Measurements from ENCODE around the gene GLCE.

Gene GLCE

DNA sequence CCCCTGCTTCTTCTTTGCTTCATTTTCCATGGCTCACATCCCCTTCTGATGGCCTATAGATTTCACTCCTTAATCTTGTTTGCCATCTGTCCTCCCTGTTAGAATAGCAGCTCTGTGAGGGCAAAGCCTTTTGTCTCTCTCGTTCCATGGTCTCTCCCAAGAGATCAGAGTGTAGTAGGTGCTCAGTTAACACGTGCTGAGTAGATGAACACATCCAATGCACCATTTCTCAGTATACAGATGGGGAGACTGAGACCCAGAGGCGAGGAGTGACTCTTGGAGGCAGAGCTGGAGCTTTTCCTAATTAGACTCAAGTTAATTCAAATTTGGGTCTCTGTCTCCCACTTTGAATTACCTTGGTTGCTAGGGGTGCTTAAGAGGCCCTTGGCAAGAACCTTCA, 142.5 kb downstream of the GLCE start:
- no peak for DNase-seq (ENCODE audit: low read depth)
- TF ChIP-seq, protein P1, sequence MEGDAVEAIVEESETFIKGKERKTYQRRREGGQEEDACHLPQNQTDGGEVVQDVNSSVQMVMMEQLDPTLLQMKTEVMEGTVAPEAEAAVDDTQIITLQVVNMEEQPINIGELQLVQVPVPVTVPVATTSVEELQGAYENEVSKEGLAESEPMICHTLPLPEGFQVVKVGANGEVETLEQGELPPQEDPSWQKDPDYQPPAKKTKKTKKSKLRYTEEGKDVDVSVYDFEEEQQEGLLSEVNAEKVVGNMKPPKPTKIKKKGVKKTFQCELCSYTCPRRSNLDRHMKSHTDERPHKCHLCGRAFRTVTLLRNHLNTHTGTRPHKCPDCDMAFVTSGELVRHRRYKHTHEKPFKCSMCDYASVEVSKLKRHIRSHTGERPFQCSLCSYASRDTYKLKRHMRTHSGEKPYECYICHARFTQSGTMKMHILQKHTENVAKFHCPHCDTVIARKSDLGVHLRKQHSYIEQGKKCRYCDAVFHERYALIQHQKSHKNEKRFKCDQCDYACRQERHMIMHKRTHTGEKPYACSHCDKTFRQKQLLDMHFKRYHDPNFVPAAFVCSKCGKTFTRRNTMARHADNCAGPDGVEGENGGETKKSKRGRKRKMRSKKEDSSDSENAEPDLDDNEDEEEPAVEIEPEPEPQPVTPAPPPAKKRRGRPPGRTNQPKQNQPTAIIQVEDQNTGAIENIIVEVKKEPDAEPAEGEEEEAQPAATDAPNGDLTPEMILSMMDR (IDR thresholded peaks at IDR 0.05; ENCODE audit: control insufficient read depth, insufficient read depth, low read depth, low read length, missing control alignments): no peak
- H3K4me3 ChIP-seq (ENCODE audit: control insufficient read depth, low read depth, low read length): no peak overlapping the region

DNA sequence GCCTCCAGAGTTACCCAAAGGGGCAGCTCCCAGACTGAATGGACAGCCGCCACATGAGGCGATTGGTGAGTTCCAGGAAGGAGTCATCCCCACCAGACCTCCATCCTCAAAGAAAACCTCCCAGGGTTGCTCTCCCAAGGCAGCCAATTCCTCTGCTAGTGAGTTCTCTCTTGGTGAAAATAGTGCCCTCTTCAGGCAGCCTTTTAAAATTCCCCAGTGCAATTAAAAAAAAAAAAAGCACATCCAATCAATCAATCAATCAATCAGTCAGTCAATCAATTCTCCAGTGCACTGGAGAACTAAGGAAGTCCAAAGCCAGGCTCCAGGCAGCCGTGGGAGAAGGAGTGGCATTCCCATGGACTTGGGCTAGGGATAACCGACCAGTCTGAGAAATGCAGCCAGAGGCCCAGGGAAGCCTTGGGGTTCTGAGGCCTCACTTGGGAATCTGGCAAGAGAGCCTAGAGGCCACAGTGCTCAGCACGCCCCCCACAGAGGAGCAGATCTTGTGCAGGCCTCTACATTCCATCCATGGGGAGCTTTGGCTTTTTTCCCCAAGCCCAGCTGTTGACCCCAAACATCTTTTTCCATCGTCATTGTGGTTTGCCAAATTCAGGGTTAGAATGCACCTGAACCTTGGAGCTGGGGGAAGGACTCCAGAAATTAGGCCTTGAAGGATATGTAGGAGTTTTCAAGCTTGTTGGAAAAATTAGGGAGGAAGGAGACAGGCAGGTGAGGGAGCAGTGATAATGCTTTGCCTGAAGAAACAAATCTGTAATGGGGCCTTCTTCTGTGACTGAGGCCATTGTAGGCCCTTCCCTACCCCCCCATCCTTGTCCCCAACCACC, 143.1 kb downstream of the GLCE start:
- no peak overlapping the region for H3K4me3 ChIP-seq (ENCODE audit: control insufficient read depth, low read depth, low read length)
- TF ChIP-seq, protein P1 (IDR thresholded peaks at IDR 0.05; ENCODE audit: control insufficient read depth, insufficient read depth, low read depth, low read length, missing control alignments): peak; percentile 11
- DNase-seq (ENCODE audit: low read depth): no peak

DNA sequence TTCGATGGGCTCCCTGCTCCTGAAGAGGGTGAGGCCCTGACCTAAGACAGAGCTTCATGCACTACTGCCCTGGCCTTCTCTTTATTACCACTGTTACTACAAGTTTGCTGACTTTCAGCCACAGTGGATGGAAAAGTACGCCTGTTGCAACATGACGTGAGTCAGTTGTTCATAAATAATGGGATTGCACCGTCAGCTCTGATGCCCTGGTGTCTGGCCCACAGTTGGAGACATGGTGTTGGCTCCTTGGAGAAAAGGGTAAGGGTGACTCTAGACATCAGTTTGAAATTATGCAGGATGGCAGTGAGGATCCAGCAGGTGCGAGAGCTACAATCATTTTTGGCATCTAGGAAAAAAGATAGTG, 143.7 kb downstream of the GLCE start:
- DNase-seq (ENCODE audit: low read depth): peak; percentile 80
- H3K4me3 ChIP-seq (ENCODE audit: control insufficient read depth, low read depth, low read length): no peak overlapping the region
- TF ChIP-seq, protein P1 (IDR thresholded peaks at IDR 0.05; ENCODE audit: control insufficient read depth, insufficient read depth, low read depth, low read length, missing control alignments): no peak

DNA sequence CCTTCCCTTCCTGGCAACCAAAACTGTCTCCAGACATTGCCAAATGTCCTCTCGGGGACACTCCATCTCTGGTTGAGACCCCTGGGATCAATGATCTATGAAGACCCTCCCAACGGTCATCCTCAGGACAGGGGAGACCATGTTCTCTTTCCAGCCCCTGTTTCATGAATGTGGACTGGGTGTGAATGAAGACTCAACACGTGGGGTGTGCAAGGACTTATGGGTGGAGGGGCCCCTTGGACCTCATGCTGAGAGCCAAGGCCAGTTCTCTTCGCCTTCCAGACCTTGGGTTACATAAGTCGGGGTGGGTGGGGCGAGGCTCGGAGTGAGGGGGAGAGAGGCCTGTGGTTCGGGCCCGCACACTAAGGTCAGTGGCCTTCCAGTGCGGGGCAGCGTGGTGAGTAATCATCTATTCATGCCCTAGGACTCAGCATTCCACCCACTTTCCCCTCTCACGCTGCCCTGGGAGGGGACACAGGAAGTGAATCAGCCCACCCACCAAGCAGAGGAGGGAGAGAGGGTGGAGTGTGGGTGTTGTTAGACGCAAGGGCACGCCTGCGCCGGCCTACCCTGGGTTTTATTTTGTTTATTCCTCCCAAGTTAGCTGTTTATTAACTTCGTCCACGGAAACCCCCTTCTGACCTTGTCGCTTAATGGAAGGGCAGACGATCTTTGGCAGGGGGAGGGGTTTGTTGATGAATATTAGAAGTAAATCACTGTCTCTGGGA, 144.9 kb downstream of the GLCE start:
- DNase-seq (ENCODE audit: low read depth): peak; percentile 69
- TF ChIP-seq, protein P1 (IDR thresholded peaks at IDR 0.05; ENCODE audit: control insufficient read depth, insufficient read depth, low read depth, low read length, missing control alignments): no peak
- no peak overlapping the region for H3K4me3 ChIP-seq (ENCODE audit: control insufficient read depth, low read depth, low read length)

DNA sequence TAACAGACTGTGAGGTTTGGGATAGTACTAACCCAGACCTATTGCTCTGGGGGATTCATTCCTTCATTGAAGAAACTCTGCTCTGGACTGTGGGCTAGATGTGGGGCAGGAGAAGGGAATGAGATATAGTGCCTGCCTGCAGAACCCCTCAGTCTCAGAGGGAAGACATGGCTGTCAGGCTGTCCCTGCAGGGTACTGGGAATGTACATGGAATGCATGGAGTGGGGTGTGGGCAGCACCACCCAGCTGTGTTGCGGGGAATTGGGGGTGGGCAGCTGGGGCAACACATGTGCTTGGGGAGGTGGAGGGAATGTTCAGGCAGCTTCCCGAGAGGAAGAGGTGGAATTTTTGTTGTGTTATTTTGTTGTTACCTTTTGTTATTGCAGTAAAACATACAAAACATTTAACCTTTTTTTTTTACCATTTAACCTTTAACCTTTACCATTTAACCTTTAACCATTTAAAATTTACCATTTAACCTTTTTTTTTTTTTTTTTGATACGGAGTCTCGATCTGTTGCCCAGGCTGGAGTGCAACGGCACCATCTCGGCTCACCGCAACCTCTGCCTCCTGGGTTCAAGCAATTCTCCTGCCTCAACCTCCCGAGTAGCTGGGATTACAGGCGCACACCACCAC, 145.6 kb downstream of the GLCE start:
- H3K4me3 ChIP-seq (ENCODE audit: control insufficient read depth, low read depth, low read length): no peak overlapping the region
- TF ChIP-seq, protein P1 (IDR thresholded peaks at IDR 0.05; ENCODE audit: control insufficient read depth, insufficient read depth, low read depth, low read length, missing control alignments): no peak
- DNase-seq (ENCODE audit: low read depth): no peak

DNA sequence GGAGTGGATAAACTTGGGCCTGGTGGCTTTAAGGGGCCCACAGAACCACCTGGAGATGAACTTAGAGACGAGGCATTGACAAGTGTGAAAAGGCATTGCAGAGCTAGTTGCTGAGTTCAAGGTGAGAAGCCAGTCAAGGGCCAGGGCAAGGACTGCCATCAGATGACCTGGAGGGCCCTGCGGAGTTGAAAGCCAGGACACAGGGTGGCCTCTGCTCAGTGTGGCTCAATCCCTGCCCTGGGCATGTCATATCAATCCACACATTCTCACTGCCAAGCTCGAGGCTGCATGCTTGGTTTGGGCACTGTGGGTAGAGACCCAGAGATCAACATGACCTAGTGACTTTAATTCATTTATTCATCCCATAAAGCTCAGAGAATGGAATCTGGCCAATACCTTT, 147.5 kb downstream of the GLCE start:
- TF ChIP-seq, protein P1 (IDR thresholded peaks at IDR 0.05; ENCODE audit: control insufficient read depth, insufficient read depth, low read depth, low read length, missing control alignments): no peak
- no peak for DNase-seq (ENCODE audit: low read depth)
- H3K4me3 ChIP-seq (ENCODE audit: control insufficient read depth, low read depth, low read length): no peak overlapping the region

Data from AG09309 (cell line).